Common myeloid progenitor, CD34-positive (primary cell): ENCODE measurements around the gene FN3K.
A peak's percentile ranks its signal among the peaks of the same experiment; 100 is the strongest.

ENCODE experiments used
- CTCF ChIA-PET: fragments of 350-600 bp; sonication (Branson Sonifier 250); formaldehyde crosslinking; loops from one replicate; lab custom pipeline; 2021; ENCODE audit warnings: antibody characterized with exemption; lab: Charles Lee
- POLR2A ChIA-PET: fragments of 350-600 bp; sonication (Branson Sonifier 250); formaldehyde crosslinking; loops from one replicate; lab custom pipeline; 2021; ENCODE audit warnings: antibody characterized with exemption; lab: Charles Lee
- DNase-seq, 3 donors: peaks; one replicate each; pipeline versions ENCODE4 v3.0.0 to v3.0.0-alpha.2; 2013
- H3K27ac ChIP-seq, 2 experiments: 1 replicate in 1 of 2; 2 replicates in 1 of 2; pipeline ENCODE4 v1.7.0; 2013; ENCODE audit warnings: inconsistent platforms in 2 of 2, low read length in 2 of 2, mild to moderate bottlenecking in 2 of 2, low read depth in 1 of 2, moderate library complexity in 1 of 2; ENCODE audit not compliant: severe bottlenecking in 2 of 2, insufficient read depth in 1 of 2, poor library complexity in 1 of 2
- H3K27me3 ChIP-seq, 5 experiments: replicated peaks in 2 of 5; 1 replicate in 3 of 5; 2 replicates in 2 of 5; pipeline versions ENCODE4 v1.6.1 to v1.7.0; 2013; ENCODE audit warnings: low read length in 4 of 5, mild to moderate bottlenecking in 2 of 5, moderate library complexity in 2 of 5, inconsistent platforms in 1 of 5; ENCODE audit not compliant: insufficient read depth in 5 of 5, control insufficient read depth in 4 of 5
- H3K36me3 ChIP-seq, 4 experiments: 1 replicate in 2 of 4; 2 replicates in 2 of 4; pipeline versions ENCODE4 v1.6.1 to v1.7.0; 2013; ENCODE audit warnings: low read length in 3 of 4, control low read depth in 1 of 4, mild to moderate bottlenecking in 1 of 4; ENCODE audit not compliant: control insufficient read depth in 4 of 4, insufficient read depth in 4 of 4
- H3K4me1 ChIP-seq, 4 experiments: 1 replicate in 3 of 4; 2 replicates in 1 of 4; pipeline versions ENCODE4 v1.6.1 to v1.7.1; 2013; ENCODE audit warnings: low read length in 3 of 4, mild to moderate bottlenecking in 3 of 4, control low read depth in 1 of 4, inconsistent platforms in 1 of 4, moderate library complexity in 1 of 4; ENCODE audit not compliant: control insufficient read depth in 4 of 4, insufficient read depth in 4 of 4; ENCODE audit errors: control extremely low read depth in 1 of 4
- H3K4me3 ChIP-seq, 7 experiments: 1 replicate in 4 of 7; 2 replicates in 3 of 7; pipeline versions ENCODE4 v1.5.1 to v1.7.0; 2013; ENCODE audit warnings: mild to moderate bottlenecking in 7 of 7, low read length in 6 of 7, moderate library complexity in 6 of 7, inconsistent platforms in 2 of 7, low read depth in 2 of 7, control low read depth in 1 of 7; ENCODE audit not compliant: insufficient read depth in 4 of 7, control insufficient read depth in 1 of 7; ENCODE audit errors: extremely low read depth in 1 of 7
- H3K9me3 ChIP-seq, 5 experiments: 1 replicate in 4 of 5; 2 replicates in 1 of 5; pipeline versions ENCODE4 v1.6.1 to v1.7.1; 2013; ENCODE audit warnings: low read length in 4 of 5, mild to moderate bottlenecking in 2 of 5, inconsistent platforms in 1 of 5, low read depth in 1 of 5, moderate library complexity in 1 of 5; ENCODE audit not compliant: control insufficient read depth in 4 of 5, insufficient read depth in 2 of 5; ENCODE audit errors: control extremely low read depth in 1 of 5
- WGBS: methylation state at CpG from one replicate; pipeline ENCODE4 v1.1.5; 2013; ENCODE audit not compliant: insufficient coverage; 5-methylcytosine and 5-hydroxymethylcytosine counted together

FN3K gene

GRCh38 chr17:82751171-82751570, 15.8 kb downstream of the FN3K start:
- CTCF ChIA-PET = no interaction called here
- Histone ChIP-seq H3K4me1 (peaks cover 0 to 21% (median 18%) of the 10 kb centered on the region in 4 experiments), H3K4me3 (peak overlapping the region in 5 of 7 experiments; percentile 47 to 75 (median 63)), H3K9me3 (peaks cover 1 to 10% (median 4%) of the 10 kb centered on the region in 5 experiments), H3K36me3 (peaks cover 0 to 12% (median under 1%) of the 10 kb centered on the region in 4 experiments), H3K27me3 (no peaks in the 10 kb centered on the region), H3K27ac (no peak overlapping the region)
- 3% methylated on average over 47 of the region's 56 CpGs for WGBS
- DNase-seq = no peak
- POLR2A ChIA-PET = interaction anchor here (0.7 kb wide), 1 partner anchor 35 kb away, joined by 3 read pairs; the partner anchor contains the start of gene FN3KRP

GRCh38 chr17:82751571-82752370, 16.4 kb downstream of the FN3K start, which contains the start of gene TBCD:
Gene TBCD, plus strand, starts transcription at chr17:82752065. Its CDS starts 129 bp downstream, at chr17:82752194.
- no peaks in the 10 kb centered on the region for H3K27me3 ChIP-seq
- CTCF ChIA-PET = no interaction called here
- POLR2A ChIA-PET = no interaction called here
- peaks cover 0 to 12% (median 1%) of the 10 kb centered on the region in 4 experiments for H3K36me3 ChIP-seq
- peak within 1 kb of the TSS in 1 of 2 experiments; percentile 58 for H3K27ac ChIP-seq
- H3K4me3 ChIP-seq = peak within 1 kb of the TSS; percentile 63 to 91 (median 85)
- under 1% methylated on average over 81 of the region's 114 CpGs for WGBS
- DNase-seq = peak; percentile 73 to 91 (median 90)
- H3K4me1 ChIP-seq = peaks cover 0 to 21% (median 18%) of the 10 kb centered on the region in 4 experiments
- peaks cover 1 to 5% (median 4%) of the 10 kb centered on the region in 5 experiments for H3K9me3 ChIP-seq

- H3K27me3 ChIP-seq = no peaks in the 10 kb centered on the region
- peaks cover 0 to 12% (median 1%) of the 10 kb centered on the region in 4 experiments for H3K36me3 ChIP-seq
- ChIA-PET POLR2A (interaction anchor here (0.7 kb wide), 1 partner anchor 37 kb away, joined by 3 read pairs; no protein-coding TSS in a partner anchor), CTCF (interaction anchor here (1.0 to 1.2 kb wide), 2 partner anchors 13 to 20 kb away, joined by 3 read pairs; no protein-coding TSS in a partner anchor)
- H3K27ac ChIP-seq = no peak overlapping the region
- H3K9me3 ChIP-seq = peaks cover 1 to 4% (median 4%) of the 10 kb centered on the region in 5 experiments
- DNase-seq = no peak
- peaks cover 0 to 21% (median 18%) of the 10 kb centered on the region in 4 experiments for H3K4me1 ChIP-seq
- H3K4me3 ChIP-seq = peak overlapping the region; percentile 63 to 91 (median 85)
- under 1% methylated on average over 56 of the region's 72 CpGs for WGBS
Measured at GRCh38 chr17:82752371-82753200, 17.2 kb downstream of the FN3K start.

- H3K27me3 ChIP-seq = no peaks in the 10 kb centered on the region
- WGBS = 67% methylated on average over 7 of the region's 8 CpGs
- peaks cover 0 to 21% (median 18%) of the 10 kb centered on the region in 4 experiments for H3K4me1 ChIP-seq
- H3K36me3 ChIP-seq = peaks cover 0 to 12% (median 1%) of the 10 kb centered on the region in 4 experiments
- ChIA-PET CTCF (interaction anchor here (1.0 to 1.2 kb wide), 2 partner anchors 13 to 21 kb away, joined by 3 read pairs; no protein-coding TSS in a partner anchor), POLR2A (interaction anchor here (0.7 kb wide), 1 partner anchor 37 kb away, joined by 3 read pairs; no protein-coding TSS in a partner anchor)
- H3K27ac ChIP-seq = no peak overlapping the region
- peak in 2 of 3 donors; percentile 16 to 40 for DNase-seq
- H3K9me3 ChIP-seq = peaks cover 1 to 4% (median 4%) of the 10 kb centered on the region in 5 experiments
- peak overlapping the region in 5 of 7 experiments; percentile 65 to 91 (median 90) for H3K4me3 ChIP-seq
Measured at GRCh38 chr17:82753201-82753464, 17.7 kb downstream of the FN3K start.

GRCh38 chr17:82754297-82755208, 19.1 kb downstream of the FN3K start:
- ChIA-PET POLR2A (no interaction called here), CTCF (interaction anchor here (1.1 to 1.5 kb wide), 4 partner anchors 9 to 44 kb away, joined by 3 to 5 read pairs (median 4); no protein-coding TSS in a partner anchor)
- Histone ChIP-seq H3K4me3 (no peak overlapping the region), H3K4me1 (peaks cover 0 to 21% (median 18%) of the 10 kb centered on the region in 4 experiments), H3K9me3 (peaks cover 0 to 4% (median 3%) of the 10 kb centered on the region in 5 experiments), H3K27me3 (no peaks in the 10 kb centered on the region), H3K36me3 (peaks cover 0 to 6% (median 1%) of the 10 kb centered on the region in 4 experiments), H3K27ac (no peak overlapping the region)
- no peak for DNase-seq
- WGBS = 93% methylated on average over 17 of the region's 19 CpGs

GRCh38 chr17:82756166-82756565, 20.8 kb downstream of the FN3K start:
- ChIA-PET POLR2A (interaction anchor here (0.7 kb wide), 1 partner anchor 108 kb away, joined by 11 read pairs; no protein-coding TSS in a partner anchor), CTCF (interaction anchor here (0.8 kb wide), 1 partner anchor 22 kb away, joined by 3 read pairs; no protein-coding TSS in a partner anchor)
- Histone ChIP-seq H3K9me3 (no peaks in the 10 kb centered on the region), H3K27me3 (no peaks in the 10 kb centered on the region), H3K4me1 (peaks cover 0 to 19% (median 14%) of the 10 kb centered on the region in 4 experiments), H3K27ac (no peak overlapping the region), H3K4me3 (no peak overlapping the region), H3K36me3 (peaks cover 0 to 8% (median 3%) of the 10 kb centered on the region in 4 experiments)
- no peak for DNase-seq
- 95% methylated on average over 7 of the region's 7 CpGs for WGBS
